Caki2 (cell line): ENCODE results near the gene TRPM6. TPM values are rescaled to one million over a fixed set of nuclear protein-coding genes. Genes with fewer than 3 reads are reported as not detected.
A peak's percentile ranks its signal among the peaks of the same experiment; 100 is the strongest.
"Not testable (repeated sequence)": the region's sequence is repeated elsewhere in the genome, so short reads cannot be mapped to it uniquely, and the experiment has no call there.

ENCODE experiments used
- DNase-seq: peaks from one replicate; pipeline ENCODE4 v3.0.0-alpha.2; 2015; ENCODE audit warnings: low read depth
- in situ Hi-C: cut with HindIII; loops from 2 replicates; pipeline ENCODE4 v1.10.0; 2016; ENCODE audit warnings: low sequenced_read_pairs, low pct_unique_long_range_greater_than_20kb, mixed read lengths
- total RNA-seq: library from RNA; depleted of rRNA; stranded (reverse); fragments of >200 nt; shearing (Covaris generic); gene quantifications from 2 replicates; pipeline ENCODE4 v1.2.3, GENCODE V29; 2014; ENCODE audit warnings: low replicate concordance

Gene TRPM6
- total RNA-seq, 1 experiment from 2014 or later: not detected

GRCh38 chr9:74861773-74862474 is 25.8 kb downstream of the TRPM6 start:
- no peak for DNase-seq
- in situ Hi-C loops: no loop called here

GRCh38 chr9:74861071-74861470 is 26.6 kb downstream of the TRPM6 start:
- no peak for DNase-seq
- in situ Hi-C loops: no loop called here

- in situ Hi-C loops, DNase-seq: not testable (repeated sequence)
Observed at GRCh38 chr9:74860247-74860646, 27.5 kb downstream of the TRPM6 start.

- in situ Hi-C loops: no loop called here
- DNase-seq: no peak
Observed at GRCh38 chr9:74859786-74860185, 27.9 kb downstream of the TRPM6 start.

- DNase-seq: no peak
- in situ Hi-C loops: no loop called here
Observed at GRCh38 chr9:74858751-74859414, 28.8 kb downstream of the TRPM6 start.

GRCh38 chr9:74856989-74857388 is 30.7 kb downstream of the TRPM6 start:
- in situ Hi-C loops: no loop called here
- DNase-seq: no peak

- DNase-seq: no peak
- in situ Hi-C loops: no loop called here
Observed at GRCh38 chr9:74855072-74855471, 32.6 kb downstream of the TRPM6 start.

- in situ Hi-C loops, DNase-seq: not testable (repeated sequence)
Observed at GRCh38 chr9:74853024-74853423, 34.7 kb downstream of the TRPM6 start.

- no peak for DNase-seq
- in situ Hi-C loops: no loop called here
Observed at GRCh38 chr9:74848153-74848525, 39.6 kb downstream of the TRPM6 start.

- in situ Hi-C loops: no loop called here
- DNase-seq: no peak
Observed at GRCh38 chr9:74847478-74848152, 40.1 kb downstream of the TRPM6 start.

GRCh38 chr9:74846766-74847165 is 41.0 kb downstream of the TRPM6 start:
- DNase-seq: no peak
- in situ Hi-C loops: no loop called here

- in situ Hi-C loops: no loop called here
- peak; percentile 35 for DNase-seq
Observed at GRCh38 chr9:74838351-74838750, 49.4 kb downstream of the TRPM6 start.

- peak; percentile 20 for DNase-seq
- in situ Hi-C loops: no loop called here
Observed at GRCh38 chr9:74824654-74825053, 63.1 kb downstream of the TRPM6 start.

GRCh38 chr9:74821636-74822035 is 66.1 kb downstream of the TRPM6 start:
- in situ Hi-C loops: no loop called here
- no peak for DNase-seq

GRCh38 chr9:74817816-74818215 is 69.9 kb downstream of the TRPM6 start:
- in situ Hi-C loops: no loop called here

GRCh38 chr9:74817281-74817810 is 70.4 kb downstream of the TRPM6 start:
- in situ Hi-C loops: no loop called here

More at GRCh38 chr9:74817816-74818215, 69.9 kb downstream of the TRPM6 start:
- no peak for DNase-seq

GRCh38 chr9:74810200-74810599 is 77.5 kb downstream of the TRPM6 start:
- DNase-seq: no peak
- in situ Hi-C loops: no loop called here

More at GRCh38 chr9:74817281-74817810, 70.4 kb downstream of the TRPM6 start:
- no peak for DNase-seq

- DNase-seq: peak; percentile 42
- in situ Hi-C loops: no loop called here
Observed at GRCh38 chr9:74804018-74804385, 83.7 kb downstream of the TRPM6 start.

GRCh38 chr9:74803376-74804017 is 84.2 kb downstream of the TRPM6 start:
- in situ Hi-C loops: no loop called here

More at GRCh38 chr9:74803376-74804017, 84.2 kb downstream of the TRPM6 start:
- peak; percentile 78 for DNase-seq
